GM23338 (cell line): ENCODE results near the gene ASPDH. TPM values are rescaled to one million over a fixed set of nuclear protein-coding genes. Genes with fewer than 3 reads are reported as not detected.

Source experiments
- REST ChIP-seq: IDR thresholded peaks from one replicate; pipeline ENCODE4 v1.6.1; 2018; ENCODE audit warnings: antibody characterized with exemption; ENCODE audit not compliant: unreplicated experiment
- polyA plus RNA-seq: library from polyadenylated mRNA; unstranded; fragments of >200 nt; fragmentation: Nextera tagmentation; extraction: Ambion mirVana; gene quantifications from 2 replicates; pipeline ENCODE4 v1.2.1, GENCODE V29; 2016
- total RNA-seq: library from RNA; depleted of rRNA; stranded (reverse); fragments of >200 nt; shearing (Covaris generic); gene quantifications from 2 replicates; pipeline ENCODE4 v1.2.3, GENCODE V29; 2014; rRNA removed

The ASPDH gene
- total and polyA plus RNA-seq, 2 experiments from 2014 or later: not detected

GRCh38 chr19:50462970-50463369, 50.7 kb downstream of the ASPDH start (continued):
- TF ChIP-seq REST: no peak

Other genes with a start within 250 kb of the ASPDH start
- gene KCNC3, start 184.5 kb downstream of the ASPDH start, total RNA-seq: 2.7 and 3.4 TPM in 2 replicates
- gene KCNC3, start 184.5 kb downstream of the ASPDH start, polyA plus RNA-seq: 0.89 and 1.3 TPM in 2 replicates
- 0.14 and 0.27 TPM in 2 replicates for gene NAPSA, start 148.3 kb downstream of the ASPDH start, total RNA-seq
- gene NAPSA, start 148.3 kb downstream of the ASPDH start, polyA plus RNA-seq: 0.63 and 0.99 TPM in 2 replicates
- 54.6 and 70.2 TPM in 2 replicates for gene NR1H2, start 137.5 kb downstream of the ASPDH start, total RNA-seq
- gene NR1H2, start 137.5 kb downstream of the ASPDH start, polyA plus RNA-seq: 29.8 and 32.9 TPM in 2 replicates
- 141 and 173 TPM in 2 replicates for gene POLD1, start 129.6 kb downstream of the ASPDH start, total RNA-seq
- 111 and 113 TPM in 2 replicates for gene POLD1, start 129.6 kb downstream of the ASPDH start, polyA plus RNA-seq
- gene SPIB, start 95.0 kb downstream of the ASPDH start, total RNA-seq: 16.9 and 17.5 TPM in 2 replicates
- 12.6 and 13.0 TPM in 2 replicates for gene SPIB, start 95.0 kb downstream of the ASPDH start, polyA plus RNA-seq
- gene MYBPC2, start 81.0 kb downstream of the ASPDH start, total RNA-seq: 3.8 and 4.2 TPM in 2 replicates
- 5.9 and 6.1 TPM in 2 replicates for gene MYBPC2, start 81.0 kb downstream of the ASPDH start, polyA plus RNA-seq
- 86.4 and 113 TPM in 2 replicates for gene EMC10, start 37.4 kb downstream of the ASPDH start, total RNA-seq
- 24.8 and 28.2 TPM in 2 replicates for gene EMC10, start 37.4 kb downstream of the ASPDH start, polyA plus RNA-seq
- 13.3 and 19.9 TPM in 2 replicates for gene GARIN5A, start 37.1 kb downstream of the ASPDH start, total RNA-seq
- gene GARIN5A, start 37.1 kb downstream of the ASPDH start, polyA plus RNA-seq: 24.2 and 25.0 TPM in 2 replicates
- 1.2 and 5.8 TPM in 2 replicates for gene JOSD2, start 2.7 kb downstream of the ASPDH start, total RNA-seq
- gene JOSD2, start 2.7 kb downstream of the ASPDH start, polyA plus RNA-seq: 3.3 and 4.1 TPM in 2 replicates
- gene LRRC4B, start 54.5 kb upstream of the ASPDH start, total RNA-seq: 12.8 and 13.2 TPM in 2 replicates
- 2.0 and 2.2 TPM in 2 replicates for gene LRRC4B, start 54.5 kb upstream of the ASPDH start, polyA plus RNA-seq
- gene SYT3, start 126.0 kb upstream of the ASPDH start, total RNA-seq: 16.4 and 25.5 TPM in 2 replicates
- 9.5 and 10.0 TPM in 2 replicates for gene SYT3, start 126.0 kb upstream of the ASPDH start, polyA plus RNA-seq
- 1.8 and 23.2 TPM in 2 replicates for gene C19orf81, start 135.5 kb upstream of the ASPDH start, total RNA-seq
- 54.3 and 67.9 TPM in 2 replicates for gene C19orf81, start 135.5 kb upstream of the ASPDH start, polyA plus RNA-seq
- gene SHANK1, start 205.9 kb upstream of the ASPDH start, total RNA-seq: 3.3 and 4.1 TPM in 2 replicates
- 0.23 and 0.30 TPM in 2 replicates for gene SHANK1, start 205.9 kb upstream of the ASPDH start, polyA plus RNA-seq
- 7.2 and 8.0 TPM in 2 replicates for gene CLEC11A, start 209.5 kb upstream of the ASPDH start, total RNA-seq
- gene CLEC11A, start 209.5 kb upstream of the ASPDH start, polyA plus RNA-seq: 15.5 and 18.5 TPM in 2 replicates